Activated naive CD4-positive, alpha-beta T cell treated with Interleukin-2 at 50 U/mL for 16 hours (primary cell): ENCODE measurements around the gene MLH1.

ENCODE experiments used
- DNase-seq: peaks from one replicate; pipeline ENCODE4 v3.0.0-alpha.2; 2020

The MLH1 gene

GRCh38 chr3:36981006-36981405 lies 12.3 kb upstream of the MLH1 start:
- no peak for DNase-seq

- no peak for DNase-seq
These were observed 5.0 kb upstream of the MLH1 start for GRCh38 chr3:36988356-36988755.

GRCh38 chr3:36989005-36989404 lies 4.3 kb upstream of the MLH1 start:
- no peak for DNase-seq

DNA sequence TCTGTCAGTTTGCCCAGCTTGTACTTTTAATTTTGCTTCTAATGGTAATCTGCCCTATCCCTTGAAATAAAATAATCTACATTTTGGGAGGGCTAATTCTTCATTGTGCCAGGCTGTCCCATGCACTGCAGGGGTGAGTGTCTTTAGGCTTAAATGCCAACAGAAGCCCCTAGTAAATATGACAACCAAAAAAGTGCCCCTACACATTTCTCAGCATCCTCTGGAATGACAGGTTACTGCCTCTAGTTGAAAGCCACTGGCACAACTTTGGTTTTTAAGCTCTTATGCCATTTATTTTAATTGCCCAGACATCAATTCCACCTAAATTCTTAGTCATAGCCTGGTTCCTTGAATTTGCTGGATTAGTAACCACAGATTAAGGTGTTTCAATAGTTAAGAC lies 3.8 kb upstream of the MLH1 start:
- DNase-seq, result no peak

GRCh38 chr3:36991147-36991546 lies 2.2 kb upstream of the MLH1 start:
- peak; percentile 41 for DNase-seq

DNA sequence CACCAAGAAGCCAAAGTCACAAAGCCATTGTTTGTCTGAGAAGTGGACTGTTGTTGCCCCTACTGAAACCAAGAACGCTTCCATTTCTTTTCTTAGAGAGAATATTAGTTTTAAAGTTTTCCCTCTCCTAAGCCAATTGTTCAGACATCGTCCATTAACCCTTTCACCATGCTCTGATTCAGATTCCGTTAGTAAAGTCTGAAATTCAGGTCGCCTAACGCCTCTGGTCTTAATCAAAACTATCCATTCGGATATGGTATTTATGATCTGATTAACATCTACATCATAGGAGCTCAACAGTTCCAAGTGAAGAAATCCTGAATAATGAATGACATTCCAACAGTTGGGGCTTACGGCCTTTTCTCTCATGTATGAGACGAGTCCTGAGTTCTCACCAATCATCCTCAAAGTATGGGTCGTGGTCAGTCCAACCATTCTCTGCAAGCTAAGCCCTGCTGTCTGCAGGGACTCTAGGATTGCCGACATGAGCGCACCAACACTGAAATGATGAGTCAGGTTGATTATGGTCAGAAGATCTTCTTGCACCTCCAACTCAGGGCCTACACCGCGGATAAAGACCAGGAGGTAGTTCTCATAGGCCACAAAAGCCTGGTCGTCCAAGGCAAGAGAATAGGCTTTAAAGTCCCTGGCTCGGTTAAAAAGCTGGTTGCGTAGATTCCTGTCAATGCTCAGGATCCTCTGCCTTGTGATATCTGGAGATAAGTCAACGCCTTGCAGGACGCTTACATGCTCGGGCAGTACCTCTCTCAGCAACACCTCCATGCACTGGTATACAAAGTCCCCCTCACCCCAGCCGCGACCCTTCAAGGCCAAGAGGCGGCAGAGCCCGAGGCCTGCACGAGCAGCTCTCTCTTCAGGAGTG lies 1.2 kb upstream of the MLH1 start:
- DNase-seq, result no peak

DNA sequence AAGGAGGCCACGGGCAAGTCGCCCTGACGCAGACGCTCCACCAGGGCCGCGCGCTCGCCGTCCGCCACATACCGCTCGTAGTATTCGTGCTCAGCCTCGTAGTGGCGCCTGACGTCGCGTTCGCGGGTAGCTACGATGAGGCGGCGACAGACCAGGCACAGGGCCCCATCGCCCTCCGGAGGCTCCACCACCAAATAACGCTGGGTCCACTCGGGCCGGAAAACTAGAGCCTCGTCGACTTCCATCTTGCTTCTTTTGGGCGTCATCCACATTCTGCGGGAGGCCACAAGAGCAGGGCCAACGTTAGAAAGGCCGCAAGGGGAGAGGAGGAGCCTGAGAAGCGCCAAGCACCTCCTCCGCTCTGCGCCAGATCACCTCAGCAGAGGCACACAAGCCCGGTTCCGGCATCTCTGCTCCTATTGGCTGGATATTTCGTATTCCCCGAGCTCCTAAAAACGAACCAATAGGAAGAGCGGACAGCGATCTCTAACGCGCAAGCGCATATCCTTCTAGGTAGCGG lies 452 bp upstream of the MLH1 start, which contains the start of gene EPM2AIP1:
Gene EPM2AIP1, minus strand, starts transcription at position 326 of the 520 bp plus-strand sequence. Its CDS starts 54 bp downstream, at position 272.
- no peak for DNase-seq

DNA sequence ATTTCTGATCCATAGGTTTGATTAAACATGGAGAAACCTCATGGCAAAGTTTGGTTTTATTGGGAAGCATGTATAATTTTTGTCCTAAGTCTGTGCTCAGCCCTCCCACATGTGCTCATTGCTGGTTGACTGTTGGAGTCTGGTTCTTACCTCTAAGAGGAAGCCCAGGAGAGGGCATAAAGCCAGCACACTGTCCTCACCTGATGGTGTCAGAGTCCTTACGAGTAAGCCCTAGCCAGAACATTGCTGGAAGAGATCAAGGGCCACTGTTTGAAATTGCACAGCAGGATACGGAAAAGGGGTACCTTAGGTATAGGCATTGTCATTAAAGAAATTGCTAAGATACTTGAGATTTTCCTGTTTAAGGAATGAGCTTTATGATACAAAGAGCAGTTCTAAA lies 21.3 kb downstream of the MLH1 start:
- DNase-seq, result no peak

DNA sequence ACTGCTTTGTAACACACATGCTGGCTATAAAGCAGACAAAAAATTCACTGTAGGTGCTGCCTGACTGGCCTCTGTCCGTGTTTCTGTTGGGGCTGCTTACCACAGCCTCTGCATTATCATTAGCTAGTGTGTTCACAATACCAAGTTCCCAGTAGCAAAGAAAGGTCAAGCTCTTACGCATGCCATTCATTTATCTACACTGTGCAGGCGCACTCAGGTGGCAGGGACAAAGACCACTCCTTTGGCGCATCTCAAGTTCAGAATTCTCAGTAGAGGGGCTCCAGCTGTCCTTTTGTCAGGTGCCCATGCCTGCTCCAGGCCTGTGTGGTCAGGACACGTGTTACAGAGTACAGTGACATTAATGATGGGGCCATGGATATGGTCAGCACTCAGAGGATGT lies 22.3 kb downstream of the MLH1 start:
- DNase-seq, result no peak

GRCh38 chr3:37016903-37017302 lies 23.6 kb downstream of the MLH1 start:
- no peak for DNase-seq

DNA sequence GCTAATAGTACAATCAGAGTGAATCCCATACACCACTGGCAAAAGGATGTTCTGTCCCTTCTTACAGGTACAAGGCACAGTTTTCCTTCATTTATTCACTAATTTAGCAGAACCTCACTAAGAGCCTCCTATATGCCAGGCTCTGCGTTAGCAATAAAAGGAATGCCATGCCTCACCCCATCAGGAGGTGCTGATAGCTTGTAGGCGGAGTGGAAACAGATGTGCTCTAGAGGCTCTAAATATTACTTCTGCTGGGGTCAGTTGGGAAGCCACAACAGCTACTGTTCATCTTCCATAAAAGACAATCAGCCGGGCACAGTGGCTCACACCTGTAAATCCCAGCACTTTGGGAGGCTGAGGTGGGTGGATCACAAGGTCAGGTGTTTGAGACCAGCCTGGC lies 24.4 kb downstream of the MLH1 start:
- DNase-seq, result no peak

GRCh38 chr3:37024092-37024491 lies 30.8 kb downstream of the MLH1 start:
- no peak for DNase-seq

- DNase-seq, result no peak
These were observed 31.6 kb downstream of the MLH1 start for GRCh38 chr3:37024820-37025405.

DNA sequence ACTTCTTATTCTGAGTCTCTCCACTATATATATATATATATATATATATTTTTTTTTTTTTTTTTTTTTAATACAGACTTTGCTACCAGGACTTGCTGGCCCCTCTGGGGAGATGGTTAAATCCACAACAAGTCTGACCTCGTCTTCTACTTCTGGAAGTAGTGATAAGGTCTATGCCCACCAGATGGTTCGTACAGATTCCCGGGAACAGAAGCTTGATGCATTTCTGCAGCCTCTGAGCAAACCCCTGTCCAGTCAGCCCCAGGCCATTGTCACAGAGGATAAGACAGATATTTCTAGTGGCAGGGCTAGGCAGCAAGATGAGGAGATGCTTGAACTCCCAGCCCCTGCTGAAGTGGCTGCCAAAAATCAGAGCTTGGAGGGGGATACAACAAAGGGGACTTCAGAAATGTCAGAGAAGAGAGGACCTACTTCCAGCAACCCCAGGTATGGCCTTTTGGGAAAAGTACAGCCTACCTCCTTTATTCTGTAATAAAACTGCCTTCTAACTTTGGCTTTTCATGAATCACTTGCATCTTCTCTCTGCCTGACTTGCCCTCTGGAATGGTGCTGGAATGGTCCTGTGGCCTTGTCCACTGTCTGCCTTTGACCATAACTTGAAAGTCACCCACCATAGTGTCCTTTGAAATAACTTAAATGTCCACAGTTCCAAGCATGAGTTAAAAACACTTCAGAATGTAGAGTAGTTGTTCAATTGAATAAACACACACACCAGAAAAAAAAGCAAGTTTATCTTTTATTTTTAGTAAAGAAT lies 32.4 kb downstream of the MLH1 start:
- DNase-seq, result no peak

GRCh38 chr3:37026851-37027250 lies 33.5 kb downstream of the MLH1 start:
- DNase-seq, result no peak

DNA sequence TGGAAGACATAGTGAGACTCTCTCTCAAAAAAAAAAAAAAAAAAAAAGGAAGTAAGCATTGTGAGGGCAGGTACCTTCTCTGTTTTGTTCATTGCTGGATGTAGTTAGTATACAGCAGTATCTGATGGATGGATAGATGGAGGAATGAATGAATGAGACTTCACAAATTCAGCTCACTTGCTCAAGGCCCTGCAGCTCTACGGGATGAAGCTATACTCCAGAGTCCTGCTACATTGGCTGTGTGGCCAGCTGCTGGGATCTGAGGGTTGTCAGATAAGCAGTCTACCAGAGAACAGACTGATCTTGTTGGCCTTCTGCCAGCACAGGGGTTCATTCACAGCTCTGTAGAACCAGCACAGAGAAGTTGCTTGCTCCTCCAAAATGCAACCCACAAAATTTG lies 35.0 kb downstream of the MLH1 start:
- no peak for DNase-seq

GRCh38 chr3:37029111-37029510 lies 35.8 kb downstream of the MLH1 start:
- DNase-seq, result no peak

- no peak for DNase-seq
These were observed 36.3 kb downstream of the MLH1 start for GRCh38 chr3:37029516-37030163.

DNA sequence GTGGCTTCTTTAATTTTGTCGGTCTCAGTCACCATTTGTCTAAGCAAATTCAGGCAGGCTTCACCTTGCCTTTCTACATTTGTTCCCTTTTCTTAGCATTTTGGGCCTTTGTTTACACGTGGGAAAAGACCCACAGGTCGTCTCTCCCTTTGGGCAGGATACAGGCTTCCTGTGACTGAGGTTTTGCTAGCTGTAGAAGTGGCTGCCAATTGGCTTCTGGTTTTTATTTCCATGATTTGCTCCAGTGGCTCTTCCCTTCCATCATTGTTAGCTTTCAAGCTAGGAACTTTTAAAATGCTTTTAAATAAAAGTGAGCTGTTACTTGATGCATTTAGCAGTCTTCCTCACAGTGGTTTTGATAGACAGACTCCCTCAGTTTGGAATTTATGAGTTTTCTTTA lies 37.3 kb downstream of the MLH1 start:
- no peak for DNase-seq

DNA sequence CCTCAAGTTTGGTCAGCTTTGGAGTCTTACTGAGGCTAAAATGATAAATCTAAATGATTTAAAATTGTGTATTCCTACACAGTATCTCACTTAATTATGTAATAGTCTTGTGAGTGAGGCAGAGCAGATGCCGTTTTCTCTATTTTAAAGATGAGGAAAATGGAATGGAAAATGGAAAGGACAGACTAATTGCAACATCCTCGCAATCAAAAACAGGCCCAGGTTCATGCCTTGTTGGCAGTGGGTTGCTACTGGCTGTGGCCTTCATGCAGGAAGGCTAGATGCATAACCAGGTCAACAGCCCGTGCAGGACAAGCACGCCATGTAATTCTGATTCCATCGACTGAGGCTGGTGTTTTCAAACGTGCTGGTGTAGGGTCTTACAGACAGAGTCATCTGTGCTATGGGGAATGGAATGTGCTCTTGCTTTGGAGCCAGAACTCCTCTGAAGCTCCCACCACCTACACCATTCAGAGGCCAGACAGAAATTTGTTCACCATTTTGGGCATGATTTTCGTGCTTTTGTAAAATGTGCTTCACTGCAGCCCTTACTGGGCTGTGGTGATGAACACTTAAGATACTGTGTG lies 37.9 kb downstream of the MLH1 start:
- DNase-seq, result no peak

GRCh38 chr3:37032961-37033360 lies 39.6 kb downstream of the MLH1 start:
- DNase-seq, result no peak

GRCh38 chr3:37037352-37037751 lies 44.0 kb downstream of the MLH1 start:
- DNase-seq, result no peak
